Vagina (tissue), 2 donors: ENCODE measurements around the gene ADGRG6. TPM values are rescaled to one million over a fixed set of nuclear protein-coding genes. Genes with fewer than 3 reads are reported as not detected.

Experiments
- DNase-seq, 2 donors: peaks; one replicate each; pipeline ENCODE4 v3.0.0-alpha.2; 2017; ENCODE audit errors: extremely low spot score in 2 of 2
- H3K27ac ChIP-seq: fragments of 200-600 bp; sonication (generic); one replicate; pipeline ENCODE4 v1.5.1; 2019
- H3K27me3 ChIP-seq: fragments of 200-600 bp; sonication (generic); one replicate; pipeline ENCODE4 v1.5.1; 2019
- H3K36me3 ChIP-seq, 2 donors: fragments of 200-600 bp; sonication (generic); one replicate each; pipeline ENCODE4 v1.5.1; 2017 to 2019
- H3K4me1 ChIP-seq: fragments of 200-600 bp; sonication (generic); one replicate; pipeline ENCODE4 v1.5.1; 2019
- H3K4me3 ChIP-seq, 2 donors: fragments of 200-600 bp; sonication (generic); 1 replicate in 1 of 2; 2 replicates in 1 of 2; pipeline ENCODE4 v1.5.1; 2016 to 2019
- H3K9me3 ChIP-seq: fragments of 200-600 bp; sonication (generic); one replicate; pipeline ENCODE4 v1.5.1; 2019
- CTCF ChIP-seq, 3 experiments: fragments of 450-650 bp in 2 of 3; fragments of 200-600 bp in 1 of 3; sonication (generic) in 1 of 3; IDR thresholded peaks; one replicate each; pipeline ENCODE4 v1.5.1; 2017 to 2019; ENCODE audit warnings: antibody characterized with exemption in 3 of 3, mild to moderate bottlenecking in 2 of 3, moderate library complexity in 2 of 3
- POLR2A ChIP-seq, 2 donors: fragments of 450-650 bp; IDR thresholded peaks; one replicate each; pipeline ENCODE4 v1.6.1; 2017; ENCODE audit warnings: antibody characterized with exemption in 2 of 2, mild to moderate bottlenecking in 2 of 2, moderate library complexity in 2 of 2
- POLR2AphosphoS5 ChIP-seq, 2 donors: sonication (generic); formaldehyde crosslinking; IDR thresholded peaks; one replicate each; pipeline ENCODE4 v1.9.0; 2017; ENCODE audit warnings: antibody characterized with exemption in 2 of 2, mild to moderate bottlenecking in 2 of 2, low read depth in 1 of 2; ENCODE audit not compliant: insufficient read depth in 1 of 2
- intact Hi-C: fragments of 100-400 bp; cut with DNase I; formaldehyde crosslinking; loops from one replicate; pipeline ENCODE4 v1.15.1; 2023
- total RNA-seq: library from RNA; depleted of rRNA; stranded (reverse); fragments of >200 nt; gene quantifications from one replicate; pipeline ENCODE4 v1.2.3, GENCODE V29; 2016

The ADGRG6 gene
- total RNA-seq, 1 donor from 2014 or later = 22.6 TPM

DNA sequence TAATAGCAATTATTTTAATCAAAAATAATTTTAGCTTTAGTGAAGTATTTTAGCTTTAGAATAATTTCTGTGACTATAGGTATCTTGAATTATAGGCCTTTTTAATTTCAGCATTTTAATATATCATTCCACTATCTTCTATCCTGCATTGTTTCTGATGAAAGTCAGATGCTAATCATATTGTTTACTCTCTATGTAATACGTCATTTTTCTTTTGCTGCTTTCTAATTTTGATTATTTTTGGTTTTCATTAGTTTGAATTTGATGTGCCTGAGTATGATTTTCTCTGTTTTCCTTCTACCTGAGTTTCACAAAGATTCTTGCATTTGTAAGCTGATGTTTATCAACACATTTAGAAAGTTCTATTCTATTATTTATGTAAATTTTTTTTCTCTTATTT, 17.4 kb upstream of the ADGRG6 start:
- no peak for DNase-seq
- no peaks in the 10 kb centered on the region for H3K27me3 ChIP-seq
- H3K4me1 ChIP-seq = no peaks in the 10 kb centered on the region
- H3K36me3 ChIP-seq = no peaks in the 10 kb centered on the region
- intact Hi-C loops = no loop called here
- TF ChIP-seq CTCF (IDR thresholded peaks at IDR 0.05) = no peak
- no peak for TF ChIP-seq POLR2AphosphoS5 (IDR thresholded peaks at IDR 0.05; ENCODE audit: insufficient read depth in 1 of 2, low read depth in 1 of 2)
- TF ChIP-seq POLR2A (IDR thresholded peaks at IDR 0.05) = no peak
- no peaks in the 10 kb centered on the region for H3K9me3 ChIP-seq
- H3K4me3 ChIP-seq = no peak overlapping the region
- no peak overlapping the region for H3K27ac ChIP-seq

- H3K27ac ChIP-seq = no peak overlapping the region
- TF ChIP-seq CTCF (IDR thresholded peaks at IDR 0.05) = no peak
- no peak for TF ChIP-seq POLR2AphosphoS5 (IDR thresholded peaks at IDR 0.05; ENCODE audit: insufficient read depth in 1 of 2, low read depth in 1 of 2)
- no peak for TF ChIP-seq POLR2A (IDR thresholded peaks at IDR 0.05)
- H3K36me3 ChIP-seq = no peaks in the 10 kb centered on the region
- H3K27me3 ChIP-seq = no peaks in the 10 kb centered on the region
- H3K9me3 ChIP-seq = no peaks in the 10 kb centered on the region
- H3K4me1 ChIP-seq = no peaks in the 10 kb centered on the region
- intact Hi-C loops = no loop called here
- no peak for DNase-seq
- no peak overlapping the region for H3K4me3 ChIP-seq
These were observed 16.3 kb upstream of the ADGRG6 start for GRCh38 chr6:142285235-142286087.

- Histone ChIP-seq H3K36me3 (no peaks in the 10 kb centered on the region), H3K9me3 (no peaks in the 10 kb centered on the region), H3K27ac (no peak overlapping the region), H3K4me3 (no peak overlapping the region), H3K27me3 (no peaks in the 10 kb centered on the region), H3K4me1 (no peaks in the 10 kb centered on the region)
- no peak for DNase-seq
- intact Hi-C loops = no loop called here
- TF ChIP-seq POLR2AphosphoS5 (IDR thresholded peaks at IDR 0.05; ENCODE audit: insufficient read depth in 1 of 2, low read depth in 1 of 2) (no peak), CTCF (IDR thresholded peaks at IDR 0.05) (no peak), POLR2A (IDR thresholded peaks at IDR 0.05) (no peak)
These were observed 15.8 kb upstream of the ADGRG6 start for GRCh38 chr6:142286088-142286409.

- no peak for DNase-seq
- Histone ChIP-seq H3K9me3 (no peaks in the 10 kb centered on the region), H3K36me3 (no peaks in the 10 kb centered on the region), H3K27me3 (no peaks in the 10 kb centered on the region), H3K27ac (no peak overlapping the region), H3K4me1 (no peaks in the 10 kb centered on the region), H3K4me3 (no peak overlapping the region)
- intact Hi-C loops = no loop called here
- TF ChIP-seq CTCF (IDR thresholded peaks at IDR 0.05) (no peak), POLR2AphosphoS5 (IDR thresholded peaks at IDR 0.05; ENCODE audit: insufficient read depth in 1 of 2, low read depth in 1 of 2) (no peak), POLR2A (IDR thresholded peaks at IDR 0.05) (no peak)
These were observed 12.1 kb upstream of the ADGRG6 start for GRCh38 chr6:142289687-142290086.

DNA sequence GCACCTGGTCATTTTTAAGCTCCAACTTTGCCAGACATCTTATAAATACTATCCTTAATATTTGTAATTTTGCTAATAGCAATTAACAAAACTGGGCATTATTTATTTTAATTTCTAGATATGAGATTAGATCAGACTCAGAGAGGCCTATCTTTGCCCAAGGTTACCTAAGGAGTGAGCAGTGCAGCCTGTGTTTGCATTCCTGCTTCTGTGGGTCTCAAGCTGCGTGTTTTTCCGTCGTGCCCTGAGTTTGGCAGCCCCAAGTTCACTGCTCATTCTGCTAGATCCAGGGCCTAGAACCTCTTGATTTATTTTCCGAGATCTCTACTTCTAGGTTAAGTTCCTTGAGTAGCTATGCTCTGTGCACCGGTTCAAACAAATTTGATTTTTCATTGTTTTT, 11.0 kb upstream of the ADGRG6 start:
- intact Hi-C loops = no loop called here
- no peaks in the 10 kb centered on the region for H3K4me1 ChIP-seq
- no peaks in the 10 kb centered on the region for H3K36me3 ChIP-seq
- no peak overlapping the region for H3K27ac ChIP-seq
- H3K4me3 ChIP-seq = no peak overlapping the region
- no peaks in the 10 kb centered on the region for H3K9me3 ChIP-seq
- TF ChIP-seq POLR2AphosphoS5 (IDR thresholded peaks at IDR 0.05; ENCODE audit: insufficient read depth in 1 of 2, low read depth in 1 of 2) = no peak
- no peak for TF ChIP-seq POLR2A (IDR thresholded peaks at IDR 0.05)
- no peak for TF ChIP-seq CTCF (IDR thresholded peaks at IDR 0.05)
- no peaks in the 10 kb centered on the region for H3K27me3 ChIP-seq
- no peak for DNase-seq
